WTC11 (cell line): ENCODE data around the gene CD46. TPM values are rescaled to one million over a fixed set of nuclear protein-coding genes. Genes with fewer than 3 reads are reported as not detected.

Experiments
- ATAC-seq: fragments of 200-7000 bp; cut with Tn5 transposase; 2 replicates; pipeline ENCODE4 v1.10.0; 2021; ENCODE audit warnings: mild to moderate bottlenecking, moderate library complexity
- CTCF ChIA-PET: fragments of 300-600 bp; sonication (Branson Sonifier 250); formaldehyde crosslinking; loops from one replicate; lab custom pipeline; 2021; ENCODE audit warnings: antibody characterized with exemption; lab: Charles Lee
- POLR2A ChIA-PET: fragments of 350-600 bp; sonication (Branson Sonifier 250); formaldehyde crosslinking; loops from one replicate; lab custom pipeline; 2021; ENCODE audit warnings: antibody characterized with exemption; lab: Charles Lee
- DNase-seq: peaks from one replicate; pipeline ENCODE4 v3.0.0; 2021; ENCODE audit warnings: low spot score
- H3K27ac Mint-ChIP-seq: 2 replicates; pipeline ENCODE4 v1.8.0; 2021; ENCODE audit warnings: mixed read lengths
- H3K27me3 Mint-ChIP-seq: 2 replicates; pipeline ENCODE4 v1.8.0; 2021; ENCODE audit warnings: low read depth, mild to moderate bottlenecking, moderate library complexity, mixed read lengths
- H3K36me3 Mint-ChIP-seq: 2 replicates; pipeline ENCODE4 v1.8.0; 2021; ENCODE audit warnings: mixed read lengths
- H3K4me1 Mint-ChIP-seq: 2 replicates; pipeline ENCODE4 v1.8.0; 2022; ENCODE audit warnings: mixed read lengths
- H3K4me3 Mint-ChIP-seq: 2 replicates; pipeline ENCODE4 v1.8.0; 2021; ENCODE audit warnings: mild to moderate bottlenecking, moderate library complexity, mixed read lengths
- H3K9me3 Mint-ChIP-seq: 2 replicates; pipeline ENCODE4 v1.8.0; 2021; ENCODE audit warnings: mixed read lengths
- ELF4 ChIP-seq: sonication (generic); formaldehyde crosslinking; IDR thresholded peaks from 2 replicates; pipeline ENCODE4 v1.8.1; 2022; ENCODE audit warnings: low read depth, mild to moderate bottlenecking, moderate library complexity, missing genetic modification reagents
- ETV6 ChIP-seq: sonication (generic); formaldehyde crosslinking; IDR thresholded peaks from 2 replicates; pipeline ENCODE4 v1.8.1; 2022; ENCODE audit warnings: mild to moderate bottlenecking, missing genetic modification reagents
- FOXP1 ChIP-seq: sonication (generic); formaldehyde crosslinking; IDR thresholded peaks from 2 replicates; pipeline ENCODE4 v1.8.0; 2022; ENCODE audit warnings: missing genetic modification reagents, mild to moderate bottlenecking, moderate library complexity, borderline replicate concordance
- GRHL2 ChIP-seq: fragments of 250-450 bp; sonication (Bioruptor Pico); IDR thresholded peaks from 2 replicates; pipeline ENCODE4 v1.8.0; 2022; ENCODE audit warnings: mild to moderate bottlenecking, moderate library complexity; ENCODE audit not compliant: insufficient replicate concordance, severe bottlenecking
- HMGA2 ChIP-seq: fragments of 250-450 bp; sonication (Bioruptor Pico); IDR thresholded peaks from 2 replicates; pipeline ENCODE4 v1.4.0; 2021; ENCODE audit warnings: mild to moderate bottlenecking, moderate library complexity
- NFATC4 ChIP-seq: fragments of 250-450 bp; sonication (Bioruptor Pico); IDR thresholded peaks from 2 replicates; pipeline ENCODE4 v1.9.0; 2021; ENCODE audit warnings: mild to moderate bottlenecking
- NR1H2 ChIP-seq: sonication (generic); formaldehyde crosslinking; IDR thresholded peaks from 2 replicates; pipeline ENCODE4 v1.9.0; 2021; ENCODE audit warnings: mild to moderate bottlenecking, moderate library complexity, missing genetic modification reagents
- OVOL2 ChIP-seq: fragments of 250-450 bp; sonication (Bioruptor Pico); IDR thresholded peaks from 2 replicates; pipeline ENCODE4 v1.9.0; 2021; ENCODE audit warnings: mild to moderate bottlenecking, borderline replicate concordance
- SP1 ChIP-seq: sonication (generic); formaldehyde crosslinking; conservative IDR thresholded peaks from 2 replicates; pipeline ENCODE4 v1.8.1; 2022; ENCODE audit warnings: missing genetic modification reagents
- TEAD1 ChIP-seq: sonication (generic); formaldehyde crosslinking; IDR thresholded peaks from 2 replicates; pipeline ENCODE4 v1.8.0; 2022; ENCODE audit warnings: mild to moderate bottlenecking, missing genetic modification reagents
- TEAD4 ChIP-seq: sonication (generic); formaldehyde crosslinking; IDR thresholded peaks from 2 replicates; pipeline ENCODE4 v1.8.0; 2022; ENCODE audit warnings: mild to moderate bottlenecking, missing genetic modification reagents
- ZNF232 ChIP-seq: sonication (generic); formaldehyde crosslinking; IDR thresholded peaks from 2 replicates; pipeline ENCODE4 v1.8.0; 2022; ENCODE audit warnings: mild to moderate bottlenecking, missing genetic modification reagents
- total RNA-seq: library from RNA; stranded (reverse); gene quantifications from 3 replicates; pipeline ENCODE4 v1.2.3, GENCODE V29; 2021
- TF ChIP-seq, protein P1 (sequence below): sonication (generic); formaldehyde crosslinking; IDR thresholded peaks from 2 replicates; pipeline ENCODE4 v1.8.1; 2022; ENCODE audit warnings: mild to moderate bottlenecking, missing genetic modification reagents, moderate library complexity, borderline replicate concordance
- TF ChIP-seq, protein P2 (sequence below): sonication (generic); formaldehyde crosslinking; IDR thresholded peaks from 2 replicates; pipeline ENCODE4 v1.8.0; 2023; ENCODE audit warnings: missing genetic modification reagents
- TF ChIP-seq, protein P3 (sequence below): sonication (generic); formaldehyde crosslinking; IDR thresholded peaks from 2 replicates; pipeline ENCODE4 v1.8.1; 2022; ENCODE audit warnings: mild to moderate bottlenecking, moderate library complexity, missing genetic modification reagents
- TF ChIP-seq, protein P4 (sequence below): sonication (generic); formaldehyde crosslinking; IDR thresholded peaks from 2 replicates; pipeline ENCODE4 v1.8.1; 2022; ENCODE audit warnings: low read depth, mild to moderate bottlenecking, moderate library complexity, missing genetic modification reagents, borderline replicate concordance
- TF ChIP-seq, protein P5 (sequence below): sonication (generic); formaldehyde crosslinking; IDR thresholded peaks from 2 replicates; pipeline ENCODE4 v1.8.0; 2022; ENCODE audit warnings: mild to moderate bottlenecking, missing genetic modification reagents
- TF ChIP-seq, protein P6 (sequence below): sonication (generic); formaldehyde crosslinking; IDR thresholded peaks from 2 replicates; pipeline ENCODE4 v1.8.0; 2022; ENCODE audit warnings: mild to moderate bottlenecking, missing genetic modification reagents

Gene CD46
- total RNA-seq, 1 experiment from 2014 or later = 150 TPM

DNA sequence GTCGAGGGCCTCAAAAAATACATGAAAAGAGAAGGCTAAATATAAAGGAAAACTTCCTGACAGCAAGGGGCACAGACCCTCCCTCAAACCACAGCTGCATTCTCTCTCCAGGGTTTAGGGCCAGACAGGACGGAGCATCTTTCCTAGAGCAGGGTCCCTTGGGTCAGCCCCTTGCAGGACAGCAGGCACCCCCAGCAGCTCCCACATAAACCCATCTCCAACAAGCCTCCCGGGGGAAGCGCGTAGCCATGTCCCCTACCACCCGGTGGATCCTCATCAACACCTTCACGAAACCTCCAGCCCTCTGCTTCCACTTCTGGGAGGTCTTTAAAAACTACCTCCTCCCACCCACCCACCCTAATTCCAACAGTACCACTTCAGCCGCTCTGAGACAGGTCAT is 59.5 kb downstream of the CD46 start:
- no peaks in the 10 kb centered on the region for H3K27me3 Mint-ChIP-seq
- no peaks in the 10 kb centered on the region for H3K36me3 Mint-ChIP-seq
- no peak for DNase-seq
- ATAC-seq = no peak
- TF ChIP-seq NFATC4 (CRISPR knock-in tag) (no peak), TEAD1 (CRISPR knock-in tag) (no peak), HMGA2 (CRISPR knock-in tag) (no peak), TEAD4 (CRISPR knock-in tag) (no peak), ZNF232 (no peak), FOXP1 (CRISPR knock-in tag) (no peak)
- TF ChIP-seq, protein P1, sequence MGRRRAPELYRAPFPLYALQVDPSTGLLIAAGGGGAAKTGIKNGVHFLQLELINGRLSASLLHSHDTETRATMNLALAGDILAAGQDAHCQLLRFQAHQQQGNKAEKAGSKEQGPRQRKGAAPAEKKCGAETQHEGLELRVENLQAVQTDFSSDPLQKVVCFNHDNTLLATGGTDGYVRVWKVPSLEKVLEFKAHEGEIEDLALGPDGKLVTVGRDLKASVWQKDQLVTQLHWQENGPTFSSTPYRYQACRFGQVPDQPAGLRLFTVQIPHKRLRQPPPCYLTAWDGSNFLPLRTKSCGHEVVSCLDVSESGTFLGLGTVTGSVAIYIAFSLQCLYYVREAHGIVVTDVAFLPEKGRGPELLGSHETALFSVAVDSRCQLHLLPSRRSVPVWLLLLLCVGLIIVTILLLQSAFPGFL (CRISPR knock-in tag) = no peak
- TF ChIP-seq, protein P2, sequence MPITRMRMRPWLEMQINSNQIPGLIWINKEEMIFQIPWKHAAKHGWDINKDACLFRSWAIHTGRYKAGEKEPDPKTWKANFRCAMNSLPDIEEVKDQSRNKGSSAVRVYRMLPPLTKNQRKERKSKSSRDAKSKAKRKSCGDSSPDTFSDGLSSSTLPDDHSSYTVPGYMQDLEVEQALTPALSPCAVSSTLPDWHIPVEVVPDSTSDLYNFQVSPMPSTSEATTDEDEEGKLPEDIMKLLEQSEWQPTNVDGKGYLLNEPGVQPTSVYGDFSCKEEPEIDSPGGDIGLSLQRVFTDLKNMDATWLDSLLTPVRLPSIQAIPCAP (CRISPR knock-in tag) = no peak
- TF ChIP-seq, protein P3, sequence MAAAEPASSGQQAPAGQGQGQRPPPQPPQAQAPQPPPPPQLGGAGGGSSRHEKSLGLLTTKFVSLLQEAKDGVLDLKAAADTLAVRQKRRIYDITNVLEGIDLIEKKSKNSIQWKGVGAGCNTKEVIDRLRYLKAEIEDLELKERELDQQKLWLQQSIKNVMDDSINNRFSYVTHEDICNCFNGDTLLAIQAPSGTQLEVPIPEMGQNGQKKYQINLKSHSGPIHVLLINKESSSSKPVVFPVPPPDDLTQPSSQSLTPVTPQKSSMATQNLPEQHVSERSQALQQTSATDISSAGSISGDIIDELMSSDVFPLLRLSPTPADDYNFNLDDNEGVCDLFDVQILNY (CRISPR knock-in tag) = no peak
- H3K4me1 Mint-ChIP-seq = peaks cover 8% of the 10 kb centered on the region
- no peak overlapping the region for H3K27ac Mint-ChIP-seq
- H3K4me3 Mint-ChIP-seq = no peak overlapping the region
- ChIA-PET CTCF (interaction anchor here (1.3 to 2.8 kb wide), 13 partner anchors 12 to 324 kb away, joined by 3 to 26 read pairs (median 5); no protein-coding TSS in a partner anchor), POLR2A (no interaction called here)
- no peaks in the 10 kb centered on the region for H3K9me3 Mint-ChIP-seq

DNA sequence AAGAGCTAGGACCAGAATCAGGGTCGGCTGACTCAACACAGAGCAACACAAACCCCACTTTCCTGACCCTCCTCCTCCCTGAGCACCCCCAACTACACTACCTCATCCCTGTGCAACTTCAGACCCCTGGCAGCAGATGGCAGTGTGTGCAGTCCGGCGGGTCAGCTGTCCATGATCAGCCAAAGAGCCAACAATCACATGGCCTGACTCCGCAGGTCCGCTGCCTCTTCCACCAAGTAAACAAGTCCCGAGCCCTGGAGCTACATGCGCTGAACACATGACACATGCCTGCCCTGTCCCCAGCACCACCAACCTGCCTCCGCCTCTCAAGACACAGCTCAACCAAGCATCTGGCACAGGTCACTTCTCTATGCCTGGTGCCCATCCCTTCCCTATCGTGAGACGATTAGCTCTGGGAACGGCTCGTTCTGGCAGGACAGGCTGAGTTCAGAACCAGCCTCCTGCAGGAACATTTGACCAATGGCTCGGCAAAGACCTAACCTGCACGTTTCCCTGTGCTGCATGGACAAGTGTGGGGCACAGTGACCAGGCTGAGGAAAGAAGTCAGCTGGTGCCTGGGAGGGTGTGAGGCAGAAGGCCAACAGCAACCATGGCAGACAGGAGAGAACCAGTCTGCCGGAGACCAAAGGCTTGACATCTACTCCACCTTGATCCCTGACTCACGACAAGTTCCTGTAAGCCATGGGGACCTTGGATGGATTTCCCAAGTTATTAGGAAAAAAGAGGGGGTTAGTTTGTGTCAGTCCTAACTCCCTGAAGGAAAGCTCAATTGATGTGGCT is 60.3 kb downstream of the CD46 start:
- peak; percentile 55 for DNase-seq
- POLR2A ChIA-PET = no interaction called here

More for the DNA sequence above, 60.3 kb downstream of the CD46 start:
- H3K27me3 Mint-ChIP-seq = no peaks in the 10 kb centered on the region
- peaks cover 10% of the 10 kb centered on the region for H3K4me1 Mint-ChIP-seq
- no peaks in the 10 kb centered on the region for H3K9me3 Mint-ChIP-seq
- no peak overlapping the region for H3K4me3 Mint-ChIP-seq
- CTCF ChIA-PET = interaction anchor here (0.6 to 2.8 kb wide), 22 partner anchors 9 to 514 kb away, joined by 3 to 26 read pairs (median 4); no protein-coding TSS in a partner anchor
- H3K36me3 Mint-ChIP-seq = no peaks in the 10 kb centered on the region
- TF ChIP-seq SP1 (CRISPR knock-in tag) (no peak), OVOL2 (no peak), ETV6 (CRISPR knock-in tag) (no peak), NR1H2 (CRISPR knock-in tag) (no peak), GRHL2 (CRISPR knock-in tag) (no peak), ELF4 (no peak), FOXP1 (CRISPR knock-in tag) (peak; percentile 68; the same call in 1 of the 2 replicates)
- TF ChIP-seq, protein P4, sequence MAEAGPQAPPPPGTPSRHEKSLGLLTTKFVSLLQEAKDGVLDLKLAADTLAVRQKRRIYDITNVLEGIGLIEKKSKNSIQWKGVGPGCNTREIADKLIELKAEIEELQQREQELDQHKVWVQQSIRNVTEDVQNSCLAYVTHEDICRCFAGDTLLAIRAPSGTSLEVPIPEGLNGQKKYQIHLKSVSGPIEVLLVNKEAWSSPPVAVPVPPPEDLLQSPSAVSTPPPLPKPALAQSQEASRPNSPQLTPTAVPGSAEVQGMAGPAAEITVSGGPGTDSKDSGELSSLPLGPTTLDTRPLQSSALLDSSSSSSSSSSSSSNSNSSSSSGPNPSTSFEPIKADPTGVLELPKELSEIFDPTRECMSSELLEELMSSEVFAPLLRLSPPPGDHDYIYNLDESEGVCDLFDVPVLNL = 0 out of 2 replicates have a peak, but pooled peaks have one; percentile 44
- TF ChIP-seq, protein P5, sequence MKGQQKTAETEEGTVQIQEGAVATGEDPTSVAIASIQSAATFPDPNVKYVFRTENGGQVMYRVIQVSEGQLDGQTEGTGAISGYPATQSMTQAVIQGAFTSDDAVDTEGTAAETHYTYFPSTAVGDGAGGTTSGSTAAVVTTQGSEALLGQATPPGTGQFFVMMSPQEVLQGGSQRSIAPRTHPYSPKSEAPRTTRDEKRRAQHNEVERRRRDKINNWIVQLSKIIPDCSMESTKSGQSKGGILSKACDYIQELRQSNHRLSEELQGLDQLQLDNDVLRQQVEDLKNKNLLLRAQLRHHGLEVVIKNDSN (CRISPR knock-in tag) = peak; percentile 70; the same call in 1 of the 2 replicates
- TF ChIP-seq, protein P6, sequence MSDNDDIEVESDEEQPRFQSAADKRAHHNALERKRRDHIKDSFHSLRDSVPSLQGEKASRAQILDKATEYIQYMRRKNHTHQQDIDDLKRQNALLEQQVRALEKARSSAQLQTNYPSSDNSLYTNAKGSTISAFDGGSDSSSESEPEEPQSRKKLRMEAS (CRISPR knock-in tag) = no peak
- TF ChIP-seq, protein P3 (CRISPR knock-in tag) = no peak
- no peak overlapping the region for H3K27ac Mint-ChIP-seq
- ATAC-seq = peak; percentile 88
